Measurements from ENCODE around the gene CDC42EP5.
A peak's percentile ranks its signal among the peaks of the same experiment; 100 is the strongest.

CDC42EP5 gene

GRCh38 chr19:54489766-54490165 is 16.7 kb upstream of the CDC42EP5 start:
- Histone ChIP-seq H3K4me3 (replicated peaks; ENCODE audit: low read depth, low read length) (no peak overlapping the region), H3K27me3 (replicated peaks; ENCODE audit: control insufficient read depth, insufficient read depth, low read length) (no peaks in the 10 kb centered on the region), H3K36me3 (ENCODE audit: control insufficient read depth, insufficient read depth, low read length) (no peaks in the 10 kb centered on the region)
- no peak for DNase-seq (ENCODE audit: extremely low read depth, insufficient read length)
- no peak for TF ChIP-seq CTCF (IDR thresholded peaks at IDR 0.05; ENCODE audit: insufficient read depth, low read length, poor library complexity, severe bottlenecking)

- Histone ChIP-seq H3K4me3 (replicated peaks; ENCODE audit: low read depth, low read length) (no peak overlapping the region), H3K27me3 (replicated peaks; ENCODE audit: control insufficient read depth, insufficient read depth, low read length) (no peaks in the 10 kb centered on the region), H3K36me3 (ENCODE audit: control insufficient read depth, insufficient read depth, low read length) (no peaks in the 10 kb centered on the region)
- no peak for DNase-seq (ENCODE audit: extremely low read depth, insufficient read length)
- no peak for TF ChIP-seq CTCF (IDR thresholded peaks at IDR 0.05; ENCODE audit: insufficient read depth, low read length, poor library complexity, severe bottlenecking)
These were observed 16.2 kb upstream of the CDC42EP5 start for GRCh38 chr19:54489341-54489740.

GRCh38 chr19:54485851-54486250 is 12.8 kb upstream of the CDC42EP5 start:
- H3K36me3 ChIP-seq (ENCODE audit: control insufficient read depth, insufficient read depth, low read length) = no peaks in the 10 kb centered on the region
- no peak for TF ChIP-seq CTCF (IDR thresholded peaks at IDR 0.05; ENCODE audit: insufficient read depth, low read length, poor library complexity, severe bottlenecking)

GRCh38 chr19:54484451-54484850 is 11.4 kb upstream of the CDC42EP5 start:
- Histone ChIP-seq H3K4me3 (replicated peaks; ENCODE audit: low read depth, low read length) (no peak overlapping the region), H3K27me3 (replicated peaks; ENCODE audit: control insufficient read depth, insufficient read depth, low read length) (no peaks in the 10 kb centered on the region), H3K36me3 (ENCODE audit: control insufficient read depth, insufficient read depth, low read length) (no peaks in the 10 kb centered on the region)
- no peak for DNase-seq (ENCODE audit: extremely low read depth, insufficient read length)
- TF ChIP-seq CTCF (IDR thresholded peaks at IDR 0.05; ENCODE audit: insufficient read depth, low read length, poor library complexity, severe bottlenecking) = no peak

More at GRCh38 chr19:54485851-54486250, 12.8 kb upstream of the CDC42EP5 start:
- H3K27me3 ChIP-seq (replicated peaks; ENCODE audit: control insufficient read depth, insufficient read depth, low read length) = no peaks in the 10 kb centered on the region
- DNase-seq (ENCODE audit: extremely low read depth, insufficient read length) = no peak
- no peak overlapping the region for H3K4me3 ChIP-seq (replicated peaks; ENCODE audit: low read depth, low read length)

- TF ChIP-seq CTCF (IDR thresholded peaks at IDR 0.05; ENCODE audit: insufficient read depth, low read length, poor library complexity, severe bottlenecking) = no peak
- H3K27me3 ChIP-seq (replicated peaks; ENCODE audit: control insufficient read depth, insufficient read depth, low read length) = no peaks in the 10 kb centered on the region; the same call in 1 of the 2 replicates
These were observed 9.8 kb upstream of the CDC42EP5 start for GRCh38 chr19:54482889-54483288.

GRCh38 chr19:54481326-54481930 is 8.3 kb upstream of the CDC42EP5 start:
- peak; percentile 67 for DNase-seq (ENCODE audit: extremely low read depth, insufficient read length)

More at GRCh38 chr19:54482889-54483288, 9.8 kb upstream of the CDC42EP5 start:
- Histone ChIP-seq H3K36me3 (ENCODE audit: control insufficient read depth, insufficient read depth, low read length) (no peaks in the 10 kb centered on the region), H3K4me3 (replicated peaks; ENCODE audit: low read depth, low read length) (no peak overlapping the region)
- DNase-seq (ENCODE audit: extremely low read depth, insufficient read length) = no peak

More at GRCh38 chr19:54481326-54481930, 8.3 kb upstream of the CDC42EP5 start:
- Histone ChIP-seq H3K4me3 (replicated peaks; ENCODE audit: low read depth, low read length) (no peak overlapping the region), H3K27me3 (replicated peaks; ENCODE audit: control insufficient read depth, insufficient read depth, low read length) (no peaks in the 10 kb centered on the region; the same call in 1 of the 2 replicates), H3K36me3 (ENCODE audit: control insufficient read depth, insufficient read depth, low read length) (no peaks in the 10 kb centered on the region)
- peak; percentile 71 for TF ChIP-seq CTCF (IDR thresholded peaks at IDR 0.05; ENCODE audit: insufficient read depth, low read length, poor library complexity, severe bottlenecking)

Data from GM06990 (cell line).